Panc1 (cell line): ENCODE measurements around the gene RBMS3. TPM values are rescaled to one million over a fixed set of nuclear protein-coding genes. Genes with fewer than 3 reads are reported as not detected.

ENCODE experiments used
- ATAC-seq: fragments of 200-7000 bp; cut with Tn5 transposase; 2 replicates; pipeline ENCODE4 v1.9.1; 2020; ENCODE audit warnings: mild to moderate bottlenecking, moderate library complexity
- BruUV-seq: library from RNA; stranded (reverse); fragments of 400-500 nt; replicated peaks from 2 replicates; lab custom pipeline; 2021; lab: Mats Ljungman, UMichigan
- CTCF ChIA-PET: fragments of 300-600 bp; sonication (Branson Sonifier 250); formaldehyde crosslinking; loops from one replicate; lab custom pipeline; 2022; ENCODE audit warnings: antibody characterized with exemption; lab: Charles Lee
- POLR2A ChIA-PET: fragments of 300-600 bp; sonication (Branson Sonifier 250); formaldehyde crosslinking; loops from one replicate; lab custom pipeline; 2022; ENCODE audit warnings: antibody characterized with exemption; lab: Charles Lee
- DNase-seq: peaks from one replicate; pipeline ENCODE4 v3.0.0-alpha.2; 2010; ENCODE audit warnings: low read depth, low spot score
- H3K27ac ChIP-seq: 2 replicates; pipeline ENCODE4 v1.5.1; 2011; ENCODE audit warnings: mild to moderate bottlenecking, low read length, inconsistent platforms
- H3K27me3 ChIP-seq: fragments of 200-500 bp; sonication (Bioruptor generic); 2 replicates; pipeline ENCODE4 v1.6.0; 2014; ENCODE audit warnings: low read length, inconsistent platforms; ENCODE audit not compliant: control insufficient read depth, insufficient read depth
- H3K36me3 ChIP-seq: fragments of 200-500 bp; sonication (Bioruptor generic); 2 replicates; pipeline ENCODE4 v1.5.1; 2014; ENCODE audit warnings: inconsistent platforms, mild to moderate bottlenecking, low read length, moderate library complexity; ENCODE audit not compliant: control insufficient read depth, insufficient read depth
- H3K4me1 ChIP-seq: 2 replicates; pipeline ENCODE4 v1.5.1; 2011; ENCODE audit warnings: inconsistent platforms, mild to moderate bottlenecking, low read length, moderate library complexity; ENCODE audit not compliant: control insufficient read depth, insufficient read depth
- H3K4me3 ChIP-seq, 2 experiments: 2 replicates each; pipeline ENCODE4 v1.5.1; 2011 to 2012; ENCODE audit warnings: low read depth in 2 of 2, low read length in 2 of 2, mild to moderate bottlenecking in 2 of 2, inconsistent platforms in 1 of 2, moderate library complexity in 1 of 2
- H3K9me3 ChIP-seq: fragments of 200-500 bp; sonication (Bioruptor generic); 2 replicates; pipeline ENCODE4 v1.5.1; 2014; ENCODE audit warnings: low read depth, mild to moderate bottlenecking, inconsistent platforms, low read length, moderate library complexity; ENCODE audit not compliant: control insufficient read depth, insufficient read depth
- CTCF ChIP-seq: fragments of 450-650 bp; IDR thresholded peaks from 2 replicates; pipeline ENCODE4 v1.5.1; 2017; ENCODE audit warnings: mild to moderate bottlenecking
- POLR2AphosphoS5 ChIP-seq: IDR thresholded peaks from 2 replicates; pipeline ENCODE4 v1.6.1; 2012; ENCODE audit warnings: mild to moderate bottlenecking, low read depth, low read length, moderate library complexity
- REST ChIP-seq, 2 experiments: IDR thresholded peaks; 2 replicates each; pipeline ENCODE4 v1.6.1; 2011 to 2012; ENCODE audit warnings: low read depth in 2 of 2, control low read depth in 1 of 2, low read length in 1 of 2, mild to moderate bottlenecking in 1 of 2, moderate library complexity in 1 of 2; ENCODE audit not compliant: insufficient read depth in 1 of 2
- SIN3A ChIP-seq: IDR thresholded peaks from 2 replicates; pipeline ENCODE4 v1.6.1; 2012; ENCODE audit warnings: low read depth, mild to moderate bottlenecking, low read length, moderate library complexity, borderline replicate concordance; ENCODE audit not compliant: insufficient read depth
- TCF7L2 ChIP-seq: IDR thresholded peaks from 2 replicates; pipeline ENCODE4 v1.6.1; 2011; ENCODE audit warnings: mild to moderate bottlenecking, low read depth, low read length, inconsistent platforms
- in situ Hi-C: cut with HindIII; loops from 2 replicates; pipeline ENCODE4 v1.10.0; 2016; ENCODE audit warnings: low sequenced_read_pairs, low pct_unique_long_range_greater_than_20kb
- intact Hi-C: fragments of 100-400 bp; cut with micrococcal nuclease; formaldehyde crosslinking; loops from one replicate; pipeline ENCODE4 v1.10.0; 2022; ENCODE audit not compliant: unreplicated experiment
- total RNA-seq: library from RNA; stranded (reverse); gene quantifications from one replicate; pipeline ENCODE4 v1.2.1, GENCODE V29; 2021; ENCODE audit not compliant: unreplicated experiment

Gene RBMS3
- total RNA-seq, 1 experiment from 2014 or later: 1.1 TPM

GRCh38 chr3:29285471-29286071 lies 4.7 kb downstream of the RBMS3 start:
- no TSS peak for BruUV-seq
- in situ Hi-C loops: no loop called here
- DNase-seq: no peak
- H3K36me3 ChIP-seq: no peaks in the 10 kb centered on the region
- intact Hi-C loops: no loop called here
- H3K27ac ChIP-seq: peak overlapping the region; percentile 23; the same call in 1 of the 2 replicates
- no peak for TF ChIP-seq CTCF
- no peak for TF ChIP-seq SIN3A
- TF ChIP-seq POLR2AphosphoS5: no peak
- no peak for TF ChIP-seq REST (IDR thresholded peaks at IDR 0.05; ENCODE audit: insufficient read depth in 1 of 2, low read depth in 2 of 2, low read length in 1 of 2)
- no peak for TF ChIP-seq TCF7L2
- CTCF ChIA-PET: no interaction called here
- H3K9me3 ChIP-seq: no peaks in the 10 kb centered on the region
- H3K4me1 ChIP-seq: no peaks in the 10 kb centered on the region
- POLR2A ChIA-PET: no interaction called here
- H3K27me3 ChIP-seq: no peaks in the 10 kb centered on the region
- no peak for ATAC-seq
- H3K4me3 ChIP-seq: peak overlapping the region; percentile 6 to 12; a peak in 1 of 4 replicates

GRCh38 chr3:29286478-29287240 lies 5.8 kb downstream of the RBMS3 start:
- ChIA-PET CTCF (no interaction called here), POLR2A (no interaction called here)
- intact Hi-C loops (no loop called here), in situ Hi-C loops (no loop called here)
- no peak overlapping the region for H3K27ac ChIP-seq
- no peak overlapping the region for H3K4me3 ChIP-seq
- TF ChIP-seq TCF7L2: no peak
- no peak for TF ChIP-seq CTCF
- TF ChIP-seq REST (IDR thresholded peaks at IDR 0.05; ENCODE audit: insufficient read depth in 1 of 2, low read depth in 2 of 2, low read length in 1 of 2): no peak
- no peak for TF ChIP-seq SIN3A
- H3K4me1 ChIP-seq: no peaks in the 10 kb centered on the region
- no peaks in the 10 kb centered on the region for H3K27me3 ChIP-seq
- BruUV-seq: no TSS peak
- no peaks in the 10 kb centered on the region for H3K36me3 ChIP-seq
- no peak for DNase-seq
- no peak for ATAC-seq
- H3K9me3 ChIP-seq: no peaks in the 10 kb centered on the region
